Stimulated activated CD4-positive, alpha-beta T cell treated with anti-CD3 and anti-CD28 coated beads, Interleukin-1b, Interleukin-23, amount 100 ng/mL, for 1 hour (primary cell): ENCODE results near the gene ARHGEF37.
"Not testable (repeated sequence)": the region's sequence is repeated elsewhere in the genome, so short reads cannot be mapped to it uniquely, and the experiment has no call there.

Experiments
- DNase-seq, 2 donors: peaks; one replicate each; pipeline ENCODE4 v3.0.0-alpha.2; 2020; ENCODE audit warnings: low read depth in 2 of 2

ARHGEF37 gene

GRCh38 chr5:149564542-149565140 is 16.7 kb upstream of the ARHGEF37 start:
- DNase-seq, result not testable (repeated sequence)

GRCh38 chr5:149567226-149567625 is 14.1 kb upstream of the ARHGEF37 start:
- DNase-seq, result no peak

- DNase-seq, result no peak
Measured at GRCh38 chr5:149572170-149572569, 9.1 kb upstream of the ARHGEF37 start.

- DNase-seq, result no peak
Measured at GRCh38 chr5:149572576-149573231, 8.6 kb upstream of the ARHGEF37 start.

- DNase-seq, result no peak
Measured at GRCh38 chr5:149575131-149575530, 6.2 kb upstream of the ARHGEF37 start.

- DNase-seq, result no peak
Measured at GRCh38 chr5:149576021-149576420, 5.3 kb upstream of the ARHGEF37 start.

- no peak for DNase-seq
Measured at GRCh38 chr5:149578896-149579295, 2.4 kb upstream of the ARHGEF37 start.

- DNase-seq, result no peak
Measured at GRCh38 chr5:149580808-149581191, 498 bp upstream of the ARHGEF37 start.

- DNase-seq, result no peak
Measured at GRCh38 chr5:149581931-149582768, 852 bp downstream of the ARHGEF37 start.

GRCh38 chr5:149583394-149583793 is 2.1 kb downstream of the ARHGEF37 start:
- DNase-seq, result no peak

GRCh38 chr5:149584121-149584520 is 2.8 kb downstream of the ARHGEF37 start:
- DNase-seq, result no peak

- DNase-seq, result no peak
Measured at GRCh38 chr5:149585910-149586309, 4.6 kb downstream of the ARHGEF37 start.

GRCh38 chr5:149586708-149587318 is 5.5 kb downstream of the ARHGEF37 start:
- no peak for DNase-seq

- DNase-seq, result no peak
Measured at GRCh38 chr5:149588936-149589335, 7.6 kb downstream of the ARHGEF37 start.

- no peak for DNase-seq
Measured at GRCh38 chr5:149593370-149593769, 12.1 kb downstream of the ARHGEF37 start.

GRCh38 chr5:149594206-149594895 is 13.1 kb downstream of the ARHGEF37 start:
- no peak for DNase-seq

GRCh38 chr5:149595105-149595504 is 13.8 kb downstream of the ARHGEF37 start:
- not testable (repeated sequence) for DNase-seq

- DNase-seq, result no peak
Measured at GRCh38 chr5:149596712-149597111, 15.4 kb downstream of the ARHGEF37 start.

- DNase-seq, result no peak
Measured at GRCh38 chr5:149597618-149598017, 16.3 kb downstream of the ARHGEF37 start.

- not testable (repeated sequence) for DNase-seq
Measured at GRCh38 chr5:149598234-149598633, 16.9 kb downstream of the ARHGEF37 start.

- DNase-seq, result no peak
Measured at GRCh38 chr5:149598966-149599365, 17.7 kb downstream of the ARHGEF37 start.

GRCh38 chr5:149599375-149599774 is 18.1 kb downstream of the ARHGEF37 start:
- no peak for DNase-seq
